Cardiac septum (tissue), 1 donor: Measurements from ENCODE around the gene FRZB. TPM values are rescaled to one million over a fixed set of nuclear protein-coding genes. Genes with fewer than 3 reads are reported as not detected.

Source experiments
- DNase-seq: peaks from one replicate; pipeline ENCODE4 v3.0.0-alpha.2; 2020; ENCODE audit warnings: low spot score
- intact Hi-C: fragments of 100-400 bp; cut with DNase I; formaldehyde crosslinking; loops from one replicate; pipeline ENCODE4 v1.14.0; 2022
- total RNA-seq: library from RNA; stranded (reverse); fragmentation: NEBNext Ultra II Directional; extraction: Animal tissue kit (Norgen Biotek cat#: 25700); gene quantifications from one replicate; pipeline ENCODE4 v1.2.1, GENCODE V29; 2021
- donor health status: DM: no; HTN: no; CAD: no.

FRZB gene
- total RNA-seq, 1 donor from 2014 or later, result 4.3 TPM

GRCh38 chr2:182814804-182815203 lies 51.6 kb downstream of the FRZB start:
- intact Hi-C loops, result no loop called here
- no peak for DNase-seq

- intact Hi-C loops, result no loop called here
- DNase-seq, result no peak
Observed at GRCh38 chr2:182814380-182814779, 52.1 kb downstream of the FRZB start.

DNA sequence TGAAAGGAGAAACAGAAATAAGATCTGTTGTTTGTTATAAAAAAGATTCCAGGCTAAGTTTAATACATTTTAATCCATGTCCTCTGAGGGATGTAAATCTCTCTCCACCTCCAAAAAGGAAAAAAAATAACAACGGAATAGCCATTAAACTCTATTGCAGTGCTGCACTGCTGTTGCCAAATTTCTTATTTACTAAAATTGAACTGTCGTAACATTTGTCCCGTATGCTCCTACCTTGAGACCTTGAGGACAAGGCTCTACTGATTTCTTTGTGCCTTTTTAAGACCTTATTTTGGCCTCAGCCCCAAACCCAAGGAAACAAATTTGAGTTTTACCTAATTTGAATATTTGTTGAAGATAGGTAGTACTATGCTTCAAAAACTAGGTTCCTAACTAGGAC lies 56.4 kb downstream of the FRZB start:
- intact Hi-C loops, result no loop called here
- DNase-seq, result no peak

DNA sequence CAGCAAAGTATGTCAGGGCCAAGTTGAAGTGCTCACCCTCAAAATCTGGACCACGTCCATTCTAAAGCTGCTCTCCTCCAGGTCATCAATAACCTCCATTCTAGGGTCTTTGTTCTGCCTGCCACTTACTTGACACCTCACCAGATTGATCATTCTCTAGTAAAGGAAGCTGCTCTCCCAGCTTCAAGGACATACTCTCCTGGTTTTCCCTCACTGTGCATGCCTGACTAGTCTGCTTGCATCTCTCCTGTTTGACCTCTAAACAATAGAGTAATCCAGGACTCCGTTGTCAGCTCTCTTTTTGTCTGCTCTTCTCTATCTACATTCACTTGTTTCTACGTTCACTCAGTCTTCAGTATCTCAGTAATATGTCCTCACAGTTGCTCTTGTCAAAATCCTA lies 59.1 kb downstream of the FRZB start:
- intact Hi-C loops, result no loop called here
- no peak for DNase-seq

- no peak for DNase-seq
- intact Hi-C loops, result no loop called here
Observed at GRCh38 chr2:182804128-182804527, 62.3 kb downstream of the FRZB start.

GRCh38 chr2:182798736-182799135 lies 67.7 kb downstream of the FRZB start:
- intact Hi-C loops, result no loop called here
- DNase-seq, result no peak

- no peak for DNase-seq
- intact Hi-C loops, result no loop called here
Observed at GRCh38 chr2:182792441-182792840, 74.0 kb downstream of the FRZB start.

GRCh38 chr2:182784777-182785176 lies 81.7 kb downstream of the FRZB start:
- DNase-seq, result no peak
- intact Hi-C loops, result loop anchor here (5.0 kb wide), 1 partner anchor 198 kb away; no protein-coding TSS in a partner anchor

DNA sequence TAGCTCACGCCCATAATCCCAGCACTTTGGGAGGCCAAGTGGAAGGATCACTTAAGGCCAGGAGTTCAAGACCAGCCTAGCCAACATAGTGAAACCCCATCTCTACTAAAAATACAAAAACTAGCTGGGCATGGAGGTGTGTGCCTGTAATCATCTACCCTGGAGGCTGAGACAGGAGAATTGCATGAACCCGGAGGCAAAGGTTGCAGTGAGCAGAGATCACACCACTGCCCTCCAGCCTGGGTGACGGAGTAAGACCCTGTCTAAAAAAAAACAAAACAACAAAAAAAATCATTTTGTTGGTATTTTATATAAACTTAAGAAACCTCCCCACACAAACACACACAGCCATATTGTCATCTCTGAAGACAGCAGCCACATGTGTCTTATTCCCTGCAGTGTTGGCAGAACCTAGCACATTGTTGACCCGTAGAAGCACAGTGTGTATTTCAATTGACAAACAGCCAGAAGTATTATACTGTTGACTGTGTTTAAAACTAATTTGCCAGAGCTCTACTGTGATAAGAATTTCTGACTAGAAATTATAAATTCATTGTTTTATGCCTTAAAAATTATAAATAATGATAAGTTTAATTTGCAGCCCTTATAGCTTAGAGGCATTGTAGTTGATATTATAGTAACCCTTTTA lies 82.3 kb downstream of the FRZB start:
- intact Hi-C loops, result loop anchor here (5.0 kb wide), 1 partner anchor 198 kb away; no protein-coding TSS in a partner anchor
- no peak for DNase-seq

Other genes starting within 250 kb of the FRZB start
- gene DNAJC10, start 150.4 kb downstream of the FRZB start, total RNA-seq, result 47.2 TPM
- 153 TPM for gene NCKAP1, start 171.8 kb upstream of the FRZB start, total RNA-seq
- 8.6 TPM for gene DUSP19, start 212.1 kb upstream of the FRZB start, total RNA-seq